ENCODE measurements around the gene UCHL3. TPM values are rescaled to one million over a fixed set of nuclear protein-coding genes. Genes with fewer than 3 reads are reported as not detected.

UCHL3 gene
- total and polyA plus RNA-seq, 10 donors, result 18.9 to 31.5 (median 24.2) TPM

GRCh38 chr13:75618308-75618707 is 68.7 kb downstream of the UCHL3 start:
- no peak for DNase-seq
- Histone ChIP-seq H3K9me3 (no peaks in the 10 kb centered on the region), H3K27ac (no peak overlapping the region), H3K4me3 (no peak overlapping the region), H3K4me1 (no peaks in the 10 kb centered on the region), H3K36me3 (peaks cover 0 to 21% (median 0%) of the 10 kb centered on the region in 6 donors), H3K27me3 (replicated peaks in 1 of 7) (no peaks in the 10 kb centered on the region)
- TF ChIP-seq POLR2AphosphoS5 (IDR thresholded peaks at IDR 0.05) (no peak), CTCF (IDR thresholded peaks at IDR 0.05 in 8 of 11, conservative IDR thresholded peaks at IDR 0.05 in 3 of 11) (no peak), POLR2A (IDR thresholded peaks at IDR 0.05) (no peak)
- intact Hi-C loops (cut with DNase I; ENCODE audit: low total_unique reads), result no loop called here
- WGBS, 5 donors, result 0 to 30% (median 2%) methylated on average over 1 of the region's 1 CpG

GRCh38 chr13:75620020-75620419 is 70.4 kb downstream of the UCHL3 start:
- TF ChIP-seq POLR2AphosphoS5 (IDR thresholded peaks at IDR 0.05) (no peak), POLR2A (IDR thresholded peaks at IDR 0.05) (no peak), CTCF (IDR thresholded peaks at IDR 0.05 in 8 of 11, conservative IDR thresholded peaks at IDR 0.05 in 3 of 11) (no peak)
- DNase-seq, result no peak
- Histone ChIP-seq H3K27me3 (replicated peaks in 1 of 7) (no peaks in the 10 kb centered on the region), H3K4me3 (no peak overlapping the region), H3K36me3 (peaks cover 0 to 21% (median 0%) of the 10 kb centered on the region in 6 donors), H3K4me1 (no peaks in the 10 kb centered on the region), H3K27ac (no peak overlapping the region), H3K9me3 (no peaks in the 10 kb centered on the region)
- intact Hi-C loops (cut with DNase I; ENCODE audit: low total_unique reads), result no loop called here
- 79 to 90% (median 87%) methylated on average over 1 of the region's 1 CpG for WGBS, 5 donors

- Histone ChIP-seq H3K4me3 (no peak overlapping the region), H3K4me1 (no peaks in the 10 kb centered on the region), H3K27me3 (replicated peaks in 1 of 7) (no peaks in the 10 kb centered on the region), H3K9me3 (no peaks in the 10 kb centered on the region), H3K36me3 (peaks cover 0 to 20% (median 0%) of the 10 kb centered on the region in 6 donors), H3K27ac (no peak overlapping the region)
- no peak for DNase-seq
- no peak for TF ChIP-seq POLR2A (IDR thresholded peaks at IDR 0.05)
- intact Hi-C loops (cut with DNase I; ENCODE audit: low total_unique reads), result no loop called here
- 81 to 88% (median 86%) methylated on average over 2 of the region's 2 CpGs for WGBS, 5 donors
These were observed 71.6 kb downstream of the UCHL3 start for GRCh38 chr13:75621147-75621546.

GRCh38 chr13:75628801-75629200 is 79.2 kb downstream of the UCHL3 start:
- Histone ChIP-seq H3K27me3 (replicated peaks in 1 of 7) (no peaks in the 10 kb centered on the region), H3K9me3 (no peaks in the 10 kb centered on the region), H3K4me3 (no peak overlapping the region), H3K36me3 (peaks cover 0 to 9% (median 0%) of the 10 kb centered on the region in 6 donors), H3K27ac (no peak overlapping the region), H3K4me1 (no peaks in the 10 kb centered on the region)
- TF ChIP-seq POLR2A (IDR thresholded peaks at IDR 0.05) (no peak), CTCF (IDR thresholded peaks at IDR 0.05 in 8 of 11, conservative IDR thresholded peaks at IDR 0.05 in 3 of 11) (no peak), POLR2AphosphoS5 (IDR thresholded peaks at IDR 0.05) (no peak)
- intact Hi-C loops (cut with DNase I; ENCODE audit: low total_unique reads), result no loop called here
- DNase-seq, result no peak
- 87 to 92% (median 91%) methylated on average over 4 of the region's 4 CpGs for WGBS, 5 donors

GRCh38 chr13:75633285-75633684 is 83.7 kb downstream of the UCHL3 start:
- Histone ChIP-seq H3K36me3 (no peaks in the 10 kb centered on the region), H3K4me3 (no peak overlapping the region), H3K4me1 (peaks cover 5 to 31% (median 24%) of the 10 kb centered on the region in 6 donors), H3K27me3 (replicated peaks in 1 of 7) (peaks cover 0 to 31% (median 0%) of the 10 kb centered on the region in 7 donors), H3K27ac (no peak overlapping the region), H3K9me3 (no peaks in the 10 kb centered on the region)
- TF ChIP-seq POLR2A (IDR thresholded peaks at IDR 0.05) (no peak), POLR2AphosphoS5 (IDR thresholded peaks at IDR 0.05) (no peak), CTCF (IDR thresholded peaks at IDR 0.05 in 8 of 11, conservative IDR thresholded peaks at IDR 0.05 in 3 of 11) (no peak)
- WGBS, 5 donors, result 47 to 75% (median 69%) methylated on average over 2 of the region's 2 CpGs
- intact Hi-C loops (cut with DNase I; ENCODE audit: low total_unique reads), result no loop called here
- DNase-seq, result no peak

Measured in spleen (tissue), 11 donors.